ENCODE results near the gene ACLY.

The ACLY gene

GRCh38 chr17:41823580-41823979 lies 95.2 kb downstream of the ACLY start:
- no peak for DNase-seq

- no peak for DNase-seq
Observed at GRCh38 chr17:41823141-41823524, 95.6 kb downstream of the ACLY start.

GRCh38 chr17:41822216-41823140 lies 96.3 kb downstream of the ACLY start:
- DNase-seq, result no peak

GRCh38 chr17:41821776-41822175 lies 97.0 kb downstream of the ACLY start:
- DNase-seq, result no peak

- DNase-seq, result no peak
Observed at GRCh38 chr17:41818024-41818423, 100.7 kb downstream of the ACLY start.

All from CD4-positive, alpha-beta T cell treated with Interleukin-17A for 1 hour (primary cell).